SK-N-SH treated with all-trans-retinoic acid at 6 μM for 48 hours (cell line): Measurements from ENCODE around the gene CFAP65.

Experiments
- ATAC-seq: fragments of 200-7000 bp; cut with Tn5 transposase; 3 replicates; pipeline ENCODE4 v1.9.1; 2020; ENCODE audit warnings: mild to moderate bottlenecking, moderate library complexity
- ARNTL ChIP-seq: fragments of 450-650 bp; formaldehyde crosslinking; IDR thresholded peaks from 2 replicates; pipeline ENCODE4 v1.5.0; 2020; ENCODE audit warnings: low read depth, mild to moderate bottlenecking, moderate library complexity, borderline replicate concordance
- BACH2 ChIP-seq: fragments of 250-450 bp; sonication (Bioruptor Pico); IDR thresholded peaks from 2 replicates; pipeline ENCODE4 v1.9.0; 2021; ENCODE audit warnings: mild to moderate bottlenecking, borderline replicate concordance
- CREB5 ChIP-seq: fragments of 250-450 bp; sonication (Bioruptor Pico); IDR thresholded peaks from 2 replicates; pipeline ENCODE4 v1.5.1; 2020; ENCODE audit warnings: low read depth, mild to moderate bottlenecking, moderate library complexity
- CSDC2 ChIP-seq: fragments of 250-450 bp; sonication (Bioruptor Pico); IDR thresholded peaks from 2 replicates; pipeline ENCODE4 v1.5.0; 2020; ENCODE audit warnings: mild to moderate bottlenecking, moderate library complexity
- CSRNP3 ChIP-seq: fragments of 250-450 bp; sonication (Bioruptor Pico); IDR thresholded peaks from 2 replicates; pipeline ENCODE4 v1.5.1; 2021; ENCODE audit warnings: mild to moderate bottlenecking, moderate library complexity
- ESRRG ChIP-seq: fragments of 250-450 bp; sonication (Bioruptor Pico); IDR thresholded peaks from 2 replicates; pipeline ENCODE4 v1.6.1; 2021; ENCODE audit warnings: mild to moderate bottlenecking
- GLIS3 ChIP-seq: fragments of 250-450 bp; sonication (Bioruptor Pico); IDR thresholded peaks from 2 replicates; pipeline ENCODE4 v1.5.0; 2020; ENCODE audit warnings: mild to moderate bottlenecking, moderate library complexity
- ISL1 ChIP-seq: fragments of 250-450 bp; sonication (Bioruptor Pico); IDR thresholded peaks from 2 replicates; pipeline ENCODE4 v2.1.2; 2022; ENCODE audit warnings: mild to moderate bottlenecking, moderate library complexity
- PATZ1 ChIP-seq: fragments of 250-450 bp; sonication (Bioruptor Pico); IDR thresholded peaks from 2 replicates; pipeline ENCODE4 v1.8.0; 2020; ENCODE audit warnings: mild to moderate bottlenecking, moderate library complexity, borderline replicate concordance
- RARB ChIP-seq: fragments of 250-450 bp; sonication (Bioruptor Pico); IDR thresholded peaks from 2 replicates; pipeline ENCODE4 v1.8.0; 2021; ENCODE audit warnings: mild to moderate bottlenecking, moderate library complexity
- TOX ChIP-seq: fragments of 250-450 bp; sonication (Bioruptor Pico); IDR thresholded peaks from 2 replicates; pipeline ENCODE4 v1.8.0; 2021; ENCODE audit warnings: mild to moderate bottlenecking, moderate library complexity, borderline replicate concordance
- TSHZ2 ChIP-seq: fragments of 250-450 bp; sonication (Bioruptor Pico); IDR thresholded peaks from 2 replicates; pipeline ENCODE4 v1.5.0; 2020; ENCODE audit warnings: mild to moderate bottlenecking, moderate library complexity
- ZFP3 ChIP-seq: fragments of 250-450 bp; sonication (Bioruptor Pico); IDR thresholded peaks from 2 replicates; pipeline ENCODE4 v1.5.0; 2020; ENCODE audit warnings: mild to moderate bottlenecking, moderate library complexity
- ZFP30 ChIP-seq: fragments of 450-650 bp; formaldehyde crosslinking; IDR thresholded peaks from 2 replicates; pipeline ENCODE4 v1.5.0; 2022; ENCODE audit warnings: mild to moderate bottlenecking, moderate library complexity
- ZNF565 ChIP-seq: fragments of 450-650 bp; formaldehyde crosslinking; conservative IDR thresholded peaks from 2 replicates; pipeline ENCODE4 v1.5.0; 2020; ENCODE audit warnings: low read depth, mild to moderate bottlenecking, moderate library complexity

Gene CFAP65

GRCh38 chr2:219003979-219004378 is 37.3 kb downstream of the CFAP65 start (continued):
- TF ChIP-seq PATZ1 (CRISPR knock-in tag) (no peak), CSDC2 (CRISPR knock-in tag) (no peak), CSRNP3 (CRISPR knock-in tag) (no peak), RARB (CRISPR knock-in tag) (no peak), GLIS3 (CRISPR knock-in tag) (no peak), ARNTL (CRISPR knock-in tag) (no peak)

- no peak for TF ChIP-seq ZFP30 (CRISPR knock-in tag)
- ATAC-seq: no peak
Observed at GRCh38 chr2:219003267-219003634, 38.1 kb downstream of the CFAP65 start.

- peak; percentile 89 for ATAC-seq
- TF ChIP-seq CREB5 (no peak), TSHZ2 (no peak), ZNF565 (no peak), BACH2 (CRISPR knock-in tag) (no peak), ZFP30 (CRISPR knock-in tag) (no peak), ZFP3 (CRISPR knock-in tag) (no peak)
Observed at GRCh38 chr2:219002395-219003266, 38.7 kb downstream of the CFAP65 start.

GRCh38 chr2:219001577-219002394 is 39.5 kb downstream of the CFAP65 start:
- no peak for TF ChIP-seq ZFP30 (CRISPR knock-in tag)
- TF ChIP-seq ESRRG (CRISPR knock-in tag): no peak
- TF ChIP-seq RARB (CRISPR knock-in tag): no peak
- no peak for TF ChIP-seq TOX (CRISPR knock-in tag)
- no peak for TF ChIP-seq CSRNP3 (CRISPR knock-in tag)
- TF ChIP-seq ISL1 (CRISPR knock-in tag): no peak
- no peak for ATAC-seq
